H4 (cell line): Measurements from ENCODE around the gene MCC. TPM values are rescaled to one million over a fixed set of nuclear protein-coding genes. Genes with fewer than 3 reads are reported as not detected.
A peak's percentile ranks its signal among the peaks of the same experiment; 100 is the strongest.

Source experiments
- DNase-seq: peaks from one replicate; pipeline ENCODE4 v3.0.0-alpha.2; 2015; ENCODE audit warnings: low spot score
- total RNA-seq: library from RNA; depleted of rRNA; stranded (reverse); fragments of >200 nt; shearing (Covaris generic); gene quantifications from 2 replicates; pipeline ENCODE4 v1.2.3, GENCODE V29; 2014; rRNA removed

The MCC gene
- total RNA-seq, 1 experiment from 2014 or later, result 7.9 TPM

GRCh38 chr5:112979723-112980122 lies 508.5 kb downstream of the MCC start:
- DNase-seq, result no peak

GRCh38 chr5:112978836-112979235 lies 509.4 kb downstream of the MCC start:
- DNase-seq, result no peak

GRCh38 chr5:112977440-112977861 lies 510.8 kb downstream of the MCC start:
- DNase-seq, result no peak

- DNase-seq, result peak; percentile 99
Observed at GRCh38 chr5:112976432-112977309, 511.6 kb downstream of the MCC start, which contains the start of gene DCP2. DCP2 (plus strand) TSS chr5:112976798; CDS start chr5:112976934, 136 bp downstream.

- no peak for DNase-seq
Observed at GRCh38 chr5:112975721-112976431, 512.4 kb downstream of the MCC start.

GRCh38 chr5:112974901-112975300 lies 513.4 kb downstream of the MCC start:
- no peak for DNase-seq

- DNase-seq, result no peak
Observed at GRCh38 chr5:112973904-112974303, 514.3 kb downstream of the MCC start.

- no peak for DNase-seq
Observed at GRCh38 chr5:112973036-112973435, 515.2 kb downstream of the MCC start.

Other genes starting within 250 kb of the MCC start
- gene TSSK1B, start 53.5 kb downstream of the MCC start, total RNA-seq, result not detected in 2 replicates
- gene YTHDC2, start 25.2 kb upstream of the MCC start, total RNA-seq, result 11.6 and 15.3 TPM in 2 replicates